ENCODE results near the gene FBXL3.

The FBXL3 gene

DNA sequence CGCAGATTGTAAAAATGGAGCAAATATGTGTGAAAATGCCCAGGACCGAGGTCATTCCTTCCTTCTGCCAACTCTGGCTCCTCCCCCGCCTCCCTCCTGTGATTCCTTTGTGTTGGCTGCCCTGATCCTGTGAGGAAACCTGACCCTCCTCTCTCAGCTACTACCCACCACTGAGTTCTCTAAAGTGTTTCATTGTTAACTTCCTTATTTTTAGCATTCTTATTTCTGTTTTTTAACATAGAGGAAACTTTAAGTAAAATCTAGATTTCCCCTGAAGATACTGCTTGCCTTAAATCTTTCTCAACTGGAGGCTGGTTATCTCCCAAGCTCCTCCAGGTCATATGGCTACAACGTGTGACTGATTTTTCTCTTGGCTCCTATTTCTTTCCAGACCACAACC is 21.7 kb upstream of the FBXL3 start:
- Histone ChIP-seq H3K4me1 (ENCODE audit: low read length) (no peaks in the 10 kb centered on the region), H3K4me3 (ENCODE audit: low read length) (no peak overlapping the region), H3K4me2 (ENCODE audit: low read depth, low read length) (no peak overlapping the region), H3K27ac (ENCODE audit: low read length) (no peak overlapping the region), H3K79me2 (ENCODE audit: low read length) (no peaks in the 10 kb centered on the region), H3K9me3 (replicated peaks; ENCODE audit: insufficient read depth, low read length) (no peaks in the 10 kb centered on the region), H3K36me3 (replicated peaks; ENCODE audit: insufficient read depth, low read length) (peaks cover 7% of the 10 kb centered on the region), H4K20me1 (ENCODE audit: insufficient read depth, low read length) (no peaks in the 10 kb centered on the region), H3K9ac (ENCODE audit: low read length) (no peak overlapping the region), H3F3A (ENCODE audit: insufficient read depth, low read length) (no peaks in the 10 kb centered on the region), H3K9me2 (replicated peaks; ENCODE audit: insufficient read depth, low read length) (no peaks in the 10 kb centered on the region), H3K27me3 (replicated peaks; ENCODE audit: insufficient read depth, low read length) (no peaks in the 10 kb centered on the region), H2AFZ (ENCODE audit: low read length) (no peak overlapping the region)
- no peak for DNase-seq
- TF ChIP-seq EZH2 (optimal IDR thresholded peaks at IDR 0.05; ENCODE audit: low read depth, low read length) (no peak), EZH2phosphoT487 (IDR thresholded peaks at IDR 0.05; ENCODE audit: low read length) (no peak)
- TF ChIP-seq, protein P1, sequence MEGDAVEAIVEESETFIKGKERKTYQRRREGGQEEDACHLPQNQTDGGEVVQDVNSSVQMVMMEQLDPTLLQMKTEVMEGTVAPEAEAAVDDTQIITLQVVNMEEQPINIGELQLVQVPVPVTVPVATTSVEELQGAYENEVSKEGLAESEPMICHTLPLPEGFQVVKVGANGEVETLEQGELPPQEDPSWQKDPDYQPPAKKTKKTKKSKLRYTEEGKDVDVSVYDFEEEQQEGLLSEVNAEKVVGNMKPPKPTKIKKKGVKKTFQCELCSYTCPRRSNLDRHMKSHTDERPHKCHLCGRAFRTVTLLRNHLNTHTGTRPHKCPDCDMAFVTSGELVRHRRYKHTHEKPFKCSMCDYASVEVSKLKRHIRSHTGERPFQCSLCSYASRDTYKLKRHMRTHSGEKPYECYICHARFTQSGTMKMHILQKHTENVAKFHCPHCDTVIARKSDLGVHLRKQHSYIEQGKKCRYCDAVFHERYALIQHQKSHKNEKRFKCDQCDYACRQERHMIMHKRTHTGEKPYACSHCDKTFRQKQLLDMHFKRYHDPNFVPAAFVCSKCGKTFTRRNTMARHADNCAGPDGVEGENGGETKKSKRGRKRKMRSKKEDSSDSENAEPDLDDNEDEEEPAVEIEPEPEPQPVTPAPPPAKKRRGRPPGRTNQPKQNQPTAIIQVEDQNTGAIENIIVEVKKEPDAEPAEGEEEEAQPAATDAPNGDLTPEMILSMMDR (IDR thresholded peaks at IDR 0.05; ENCODE audit: low read length), result no peak

DNA sequence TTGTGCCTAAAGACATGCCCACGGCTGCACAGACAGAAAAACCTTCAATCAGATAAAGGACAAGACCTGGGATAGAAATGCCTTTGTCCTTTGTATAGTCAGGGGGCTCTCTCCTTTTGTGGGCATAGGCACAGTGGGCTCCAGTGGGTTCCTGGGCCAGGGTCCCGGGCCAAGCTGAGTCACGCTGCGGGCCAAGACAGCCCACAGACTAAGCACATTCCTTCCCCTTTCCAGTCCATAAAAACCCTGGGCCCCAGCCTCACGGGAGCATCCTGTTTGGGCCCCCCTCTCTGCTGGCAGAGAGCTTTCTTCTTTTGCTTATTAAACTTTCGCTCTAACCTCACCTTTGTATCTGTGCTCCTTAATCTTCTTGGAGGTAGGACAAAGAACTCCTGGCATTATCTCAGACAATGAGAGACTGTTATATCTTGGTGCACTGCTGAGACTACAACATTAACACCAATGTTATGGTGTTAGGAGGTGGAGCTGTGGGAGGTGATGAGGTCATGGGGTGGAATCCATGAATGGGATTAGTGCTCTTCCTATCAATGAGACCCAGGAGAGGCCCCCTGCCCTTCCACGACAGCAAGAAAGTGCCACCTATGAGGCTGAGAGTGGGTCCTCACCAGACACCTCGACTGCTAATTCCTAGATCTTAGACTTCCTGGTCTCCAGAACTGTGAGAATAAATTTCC is 20.8 kb upstream of the FBXL3 start:
- DNase-seq, result no peak
- Histone ChIP-seq H3K27me3 (replicated peaks; ENCODE audit: insufficient read depth, low read length) (no peaks in the 10 kb centered on the region), H3K27ac (ENCODE audit: low read length) (no peak overlapping the region), H3K4me3 (ENCODE audit: low read length) (no peak overlapping the region), H2AFZ (ENCODE audit: low read length) (no peak overlapping the region), H3K4me2 (ENCODE audit: low read depth, low read length) (no peak overlapping the region), H3K9ac (ENCODE audit: low read length) (no peak overlapping the region), H3K79me2 (ENCODE audit: low read length) (no peaks in the 10 kb centered on the region), H3K4me1 (ENCODE audit: low read length) (no peaks in the 10 kb centered on the region), H4K20me1 (ENCODE audit: insufficient read depth, low read length) (no peaks in the 10 kb centered on the region), H3K9me3 (replicated peaks; ENCODE audit: insufficient read depth, low read length) (no peaks in the 10 kb centered on the region), H3F3A (ENCODE audit: insufficient read depth, low read length) (no peaks in the 10 kb centered on the region), H3K36me3 (replicated peaks; ENCODE audit: insufficient read depth, low read length) (peaks cover 7% of the 10 kb centered on the region), H3K9me2 (replicated peaks; ENCODE audit: insufficient read depth, low read length) (no peaks in the 10 kb centered on the region)
- TF ChIP-seq, protein P1 (IDR thresholded peaks at IDR 0.05; ENCODE audit: low read length), result no peak
- TF ChIP-seq EZH2 (optimal IDR thresholded peaks at IDR 0.05; ENCODE audit: low read depth, low read length) (no peak), EZH2phosphoT487 (IDR thresholded peaks at IDR 0.05; ENCODE audit: low read length) (no peak)

DNA sequence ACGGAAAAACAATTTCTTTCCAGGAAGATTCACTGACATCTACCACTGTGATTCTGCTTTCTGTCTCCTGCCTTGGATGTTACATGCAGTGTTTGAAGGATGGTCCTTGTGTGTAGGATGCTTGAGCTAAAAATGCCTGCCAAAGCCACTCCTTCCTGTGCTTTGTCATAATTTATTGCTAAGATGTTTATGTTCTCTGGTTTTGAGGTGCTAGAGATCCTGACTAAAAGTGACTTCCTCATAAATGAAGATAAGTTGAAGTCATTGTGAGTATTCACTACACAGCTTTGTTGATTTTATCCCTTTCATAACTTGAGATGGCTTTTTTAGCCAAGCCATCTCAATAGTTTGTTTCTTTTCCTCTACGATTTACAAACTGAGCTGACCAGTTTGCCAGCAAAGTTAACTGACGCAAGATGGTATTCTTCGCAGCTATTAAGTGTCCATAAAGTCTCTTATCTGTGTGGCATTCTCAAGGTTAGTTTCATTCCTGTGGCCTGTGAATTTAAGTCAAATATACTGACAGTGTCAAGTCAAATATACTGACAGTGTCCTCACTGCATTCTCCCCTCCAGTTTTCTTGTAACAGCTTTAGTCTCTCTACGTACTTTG is 15.7 kb upstream of the FBXL3 start:
- Histone ChIP-seq H2AFZ (ENCODE audit: low read length) (no peak overlapping the region), H4K20me1 (ENCODE audit: insufficient read depth, low read length) (no peaks in the 10 kb centered on the region), H3K9me3 (replicated peaks; ENCODE audit: insufficient read depth, low read length) (no peaks in the 10 kb centered on the region), H3K4me2 (ENCODE audit: low read depth, low read length) (no peak overlapping the region), H3K9me2 (replicated peaks; ENCODE audit: insufficient read depth, low read length) (no peaks in the 10 kb centered on the region), H3K27me3 (replicated peaks; ENCODE audit: insufficient read depth, low read length) (no peaks in the 10 kb centered on the region), H3K4me1 (ENCODE audit: low read length) (no peaks in the 10 kb centered on the region), H3K27ac (ENCODE audit: low read length) (no peak overlapping the region), H3K36me3 (replicated peaks; ENCODE audit: insufficient read depth, low read length) (peaks cover 7% of the 10 kb centered on the region), H3K9ac (ENCODE audit: low read length) (no peak overlapping the region), H3K4me3 (ENCODE audit: low read length) (no peak overlapping the region), H3K79me2 (ENCODE audit: low read length) (no peaks in the 10 kb centered on the region), H3F3A (ENCODE audit: insufficient read depth, low read length) (no peaks in the 10 kb centered on the region)
- DNase-seq, result no peak
- TF ChIP-seq EZH2 (optimal IDR thresholded peaks at IDR 0.05; ENCODE audit: low read depth, low read length), result no peak
- TF ChIP-seq, protein P1 (IDR thresholded peaks at IDR 0.05; ENCODE audit: low read length), result no peak
- no peak for TF ChIP-seq EZH2phosphoT487 (IDR thresholded peaks at IDR 0.05; ENCODE audit: low read length)

Measured in MM.1S (cell line).